Liver (tissue), 5 donors: ENCODE data around the gene PDK3. TPM values are rescaled to one million over a fixed set of nuclear protein-coding genes. Genes with fewer than 3 reads are reported as not detected.

Experiments
- polyA plus RNA-seq, 2 donors: library from polyadenylated mRNA; stranded (reverse) in 1 of 2; unstranded in 1 of 2; fragments of 200-250 nt in 1 of 2; fragments of >200 nt in 1 of 2; fragmentation: Nextera tagmentation in 1 of 2; extraction: Ambion mirVana in 1 of 2; gene quantifications; one replicate each; pipeline versions ENCODE4 v1.2.1 to v1.2.3, GENCODE V29; 2013 to 2015
- small RNA-seq: library from RNA; depleted of rRNA; stranded (forward); fragments of <200 nt; gene quantifications from one replicate; pipeline ENCODE3, GENCODE V24; 2014
- total RNA-seq, 2 donors: library from RNA; depleted of rRNA; stranded (reverse); fragments of >200 nt; gene quantifications; one replicate each; pipeline ENCODE4 v1.2.3, GENCODE V29; 2014
- donor health status: healthy.
- donor health status: healthy.
- donor health status: healthy.

PDK3 gene
- total and polyA plus RNA-seq, 4 donors, result 6.0 to 14.0 (median 13.5) TPM

Small RNA genes lying within 50 kb of the gene (small RNA-seq; reads per million reads assigned to genes)
- not detected for gene SNRPEP9

Other genes with a start within 250 kb of the PDK3 start
- gene SUPT20HL2, start 151.2 kb upstream of the PDK3 start, total RNA-seq, result not detected
- gene SUPT20HL2, start 151.2 kb upstream of the PDK3 start, polyA plus RNA-seq, result not detected
- gene SUPT20HL1, start 104.6 kb upstream of the PDK3 start, total RNA-seq, result not detected
- not detected for gene SUPT20HL1, start 104.6 kb upstream of the PDK3 start, polyA plus RNA-seq
- 1 to 10 TPM in 1 of 2 donors, under 1 TPM in 1; under 0.01 to 2.1 TPM for gene PCYT1B, start 182.1 kb downstream of the PDK3 start, total RNA-seq
- gene PCYT1B, start 182.1 kb downstream of the PDK3 start, polyA plus RNA-seq, result under 1 TPM in 1 of 2 donors, not detected in 1; 0.06 TPM
- 10 to 100 TPM in 1 of 2 donors, 1 to 10 TPM in 1; 7.3 to 12.7 TPM for gene POLA1, start 228.6 kb downstream of the PDK3 start, total RNA-seq
- 1 to 10 TPM in 1 of 2 donors, under 1 TPM in 1; 0.93 to 1.3 TPM for gene POLA1, start 228.6 kb downstream of the PDK3 start, polyA plus RNA-seq